SW480 (cell line): ENCODE results near the gene PCNX1.
"Not testable (repeated sequence)": the region's sequence is repeated elsewhere in the genome, so short reads cannot be mapped to it uniquely, and the experiment has no call there.

Experiments used
- DNase-seq: peaks from one replicate; pipeline ENCODE4 v3.0.0-alpha.2; 2016; ENCODE audit warnings: low spot score

PCNX1 gene

GRCh38 chr14:71019917-71020316 lies 112.7 kb downstream of the PCNX1 start:
- not testable (repeated sequence) for DNase-seq

- DNase-seq, result peak; percentile 56
These were observed 114.2 kb downstream of the PCNX1 start for GRCh38 chr14:71021347-71022011.

GRCh38 chr14:71022012-71022869 lies 115.0 kb downstream of the PCNX1 start:
- DNase-seq, result no peak

GRCh38 chr14:71022939-71023338 lies 115.7 kb downstream of the PCNX1 start:
- no peak for DNase-seq

- no peak for DNase-seq
These were observed 122.0 kb downstream of the PCNX1 start for GRCh38 chr14:71029236-71029781.

GRCh38 chr14:71031000-71031399 lies 123.7 kb downstream of the PCNX1 start:
- no peak for DNase-seq

- no peak for DNase-seq
These were observed 129.2 kb downstream of the PCNX1 start for GRCh38 chr14:71036433-71036832.

- DNase-seq, result no peak
These were observed 141.1 kb downstream of the PCNX1 start for GRCh38 chr14:71048393-71048792.

- no peak for DNase-seq
These were observed 142.3 kb downstream of the PCNX1 start for GRCh38 chr14:71049435-71050133.

GRCh38 chr14:71050227-71050823 lies 143.1 kb downstream of the PCNX1 start:
- peak; percentile 24 for DNase-seq

- DNase-seq, result no peak
These were observed 147.4 kb downstream of the PCNX1 start for GRCh38 chr14:71054706-71055105.

- no peak for DNase-seq
These were observed 148.9 kb downstream of the PCNX1 start for GRCh38 chr14:71056168-71056567.

GRCh38 chr14:71060274-71060673 lies 153.0 kb downstream of the PCNX1 start:
- DNase-seq, result no peak

GRCh38 chr14:71060825-71061455 lies 153.7 kb downstream of the PCNX1 start:
- no peak for DNase-seq

- DNase-seq, result no peak
These were observed 154.2 kb downstream of the PCNX1 start for GRCh38 chr14:71061458-71061857.

GRCh38 chr14:71062581-71063303 lies 155.5 kb downstream of the PCNX1 start:
- DNase-seq, result no peak

GRCh38 chr14:71063351-71063750 lies 156.1 kb downstream of the PCNX1 start:
- DNase-seq, result no peak

- DNase-seq, result not testable (repeated sequence)
These were observed 157.5 kb downstream of the PCNX1 start for GRCh38 chr14:71064747-71065146.

GRCh38 chr14:71070169-71070568 lies 162.9 kb downstream of the PCNX1 start:
- no peak for DNase-seq

GRCh38 chr14:71071042-71071441 lies 163.8 kb downstream of the PCNX1 start:
- no peak for DNase-seq
